SK-N-SH (cell line): ENCODE results near the gene FAM209B. TPM values are rescaled to one million over a fixed set of nuclear protein-coding genes. Genes with fewer than 3 reads are reported as not detected.

Experiments used
- CTCF ChIA-PET: fragments of 300-600, 350-600 bp; formaldehyde crosslinking; extraction: SDS; loops from one replicate; lab custom pipeline; 2021; lab: Yijun Ruan, JAX
- POLR2A ChIA-PET: fragments of 350-600 bp; sonication (Branson Sonifier 250); formaldehyde crosslinking; extraction: SDS; loops from one replicate; lab custom pipeline; 2020; ENCODE audit warnings: antibody characterized with exemption, inconsistent platforms; lab: Yijun Ruan, JAX
- DNase-seq: peaks from one replicate; pipeline ENCODE4 v3.0.0; 2012
- H2AFZ ChIP-seq: fragments of 200-600 bp; sonication (generic); 2 replicates; pipeline ENCODE4 v1.8.1; 2016; ENCODE audit warnings: antibody characterized with exemption, mild to moderate bottlenecking, low read depth
- H3F3A ChIP-seq: fragments of 200-600 bp; sonication (generic); replicated peaks from 2 replicates; pipeline ENCODE3; 2016; ENCODE audit warnings: antibody characterized with exemption, mild to moderate bottlenecking; ENCODE audit not compliant: insufficient read depth
- H3K27ac ChIP-seq, 2 experiments: fragments of 200-500 bp in 1 of 2; fragments of 200-600 bp in 1 of 2; sonication (Bioruptor generic) in 1 of 2; sonication (generic), shearing (Covaris generic) in 1 of 2; 2 replicates each; pipeline versions ENCODE4 v1.5.1 to v1.6.1; 2014 to 2016; ENCODE audit warnings: low read depth in 2 of 2, inconsistent platforms in 1 of 2, low read length in 1 of 2, mild to moderate bottlenecking in 1 of 2, mixed read lengths in 1 of 2
- H3K27me3 ChIP-seq: fragments of 200-600 bp; sonication (generic), shearing (Covaris generic); 2 replicates; pipeline ENCODE4 v1.6.1; 2016; ENCODE audit warnings: mixed run types; ENCODE audit not compliant: insufficient read depth
- H3K36me3 ChIP-seq, 2 experiments: fragments of 200-500 bp in 1 of 2; fragments of 200-600 bp in 1 of 2; sonication (Bioruptor generic) in 1 of 2; sonication (generic) in 1 of 2; replicated peaks in 1 of 2; 2 replicates each; pipeline versions ENCODE3 to v1.5.1; 2014 to 2016; ENCODE audit warnings: low read length in 1 of 2, mild to moderate bottlenecking in 1 of 2; ENCODE audit not compliant: insufficient read depth in 2 of 2, control insufficient read depth in 1 of 2
- H3K4me1 ChIP-seq, 2 experiments: fragments of 200-500 bp in 1 of 2; fragments of 200-600 bp in 1 of 2; sonication (Bioruptor generic) in 1 of 2; sonication (generic), shearing (Covaris generic) in 1 of 2; 2 replicates each; pipeline versions ENCODE4 v1.5.1 to v1.6.1; 2014 to 2016; ENCODE audit warnings: low read depth in 1 of 2, low read length in 1 of 2, mixed run types in 1 of 2; ENCODE audit not compliant: insufficient read depth in 2 of 2, control insufficient read depth in 1 of 2
- H3K4me2 ChIP-seq: fragments of 200-600 bp; sonication (generic), shearing (Covaris generic); 2 replicates; pipeline ENCODE4 v1.6.1; 2017; ENCODE audit warnings: mixed run types
- H3K4me3 ChIP-seq, 2 experiments: fragments of 200-500 bp in 1 of 2; fragments of 200-600 bp in 1 of 2; sonication (Bioruptor generic) in 1 of 2; sonication (generic), shearing (Covaris generic) in 1 of 2; 2 replicates each; pipeline versions ENCODE4 v1.5.1 to v1.8.1; 2014 to 2016; ENCODE audit warnings: low read depth in 2 of 2, inconsistent platforms in 1 of 2, low read length in 1 of 2, mild to moderate bottlenecking in 1 of 2, mixed read lengths in 1 of 2, moderate library complexity in 1 of 2
- H3K79me2 ChIP-seq: fragments of 200-600 bp; sonication (generic); 2 replicates; pipeline ENCODE4 v1.8.1; 2017; ENCODE audit warnings: mild to moderate bottlenecking; ENCODE audit not compliant: insufficient read depth
- H3K9ac ChIP-seq: fragments of 200-600 bp; sonication (generic); 2 replicates; pipeline ENCODE4 v1.6.1; 2017; ENCODE audit warnings: mixed run types
- H3K9me2 ChIP-seq: fragments of 200-600 bp; sonication (generic); 2 replicates; pipeline ENCODE4 v1.6.1; 2017; ENCODE audit warnings: mixed run types
- H3K9me3 ChIP-seq: fragments of 200-600 bp; sonication (generic); 2 replicates; pipeline ENCODE4 v1.6.1; 2017; ENCODE audit warnings: mixed run types, mild to moderate bottlenecking, moderate library complexity
- H4K20me1 ChIP-seq: fragments of 200-600 bp; sonication (generic); 2 replicates; pipeline ENCODE4 v1.6.1; 2017; ENCODE audit warnings: mild to moderate bottlenecking, mixed run types; ENCODE audit not compliant: insufficient read depth
- ELF1 ChIP-seq: IDR thresholded peaks from 2 replicates; pipeline ENCODE4 v1.4.0; 2012
- EZH2phosphoT487 ChIP-seq: fragments of 200-600 bp; sonication (generic); IDR thresholded peaks from 2 replicates; pipeline ENCODE4 v1.6.1; 2017; ENCODE audit warnings: low read depth, mixed run types, mild to moderate bottlenecking, antibody characterized with exemption, moderate library complexity, borderline replicate concordance
- FOXM1 ChIP-seq: IDR thresholded peaks from 2 replicates; pipeline ENCODE4 v1.4.0; 2012; ENCODE audit warnings: low read depth, mild to moderate bottlenecking
- GATA2 ChIP-seq: sonication (generic); formaldehyde crosslinking; IDR thresholded peaks from 2 replicates; pipeline ENCODE4 v1.5.0; 2020; ENCODE audit warnings: mild to moderate bottlenecking, missing genetic modification reagents
- MXI1 ChIP-seq: IDR thresholded peaks from 2 replicates; pipeline ENCODE4 v1.6.1; 2012; ENCODE audit warnings: mild to moderate bottlenecking, low read depth, low read length, improper control_type of control experiment
- RAD21 ChIP-seq: IDR thresholded peaks from 2 replicates; pipeline ENCODE4 v1.6.1; 2012; ENCODE audit warnings: mild to moderate bottlenecking, low read length
- SMC3 ChIP-seq: IDR thresholded peaks from 2 replicates; pipeline ENCODE4 v1.6.1; 2012; ENCODE audit warnings: low read depth, low read length, improper control_type of control experiment
- TCF12 ChIP-seq: IDR thresholded peaks from 2 replicates; pipeline ENCODE4 v1.4.0; 2012
- TEAD4 ChIP-seq: IDR thresholded peaks from 2 replicates; pipeline ENCODE4 v1.4.0; 2012; ENCODE audit warnings: mild to moderate bottlenecking, borderline replicate concordance; ENCODE audit not compliant: insufficient read depth
- USF2 ChIP-seq: fragments of 150-350 bp; IDR thresholded peaks from 2 replicates; pipeline ENCODE4 v1.6.1; 2017; ENCODE audit warnings: antibody characterized with exemption, low read length, low read depth, borderline replicate concordance
- ZBTB33 ChIP-seq: IDR thresholded peaks from 2 replicates; pipeline ENCODE4 v1.4.0; 2012; ENCODE audit warnings: low read depth, borderline replicate concordance
- WGBS: methylation state at CpG from one replicate; pipeline ENCODE4 v1.1.6; 2017; ENCODE audit warnings: low lambda C conversion rate; 5-methylcytosine and 5-hydroxymethylcytosine counted together
- polyA plus RNA-seq, 3 experiments: library from polyadenylated mRNA; depleted of rRNA; stranded (reverse); fragments of >200 nt; gene quantifications; 2 replicates each; pipeline ENCODE4 v1.2.3, GENCODE V29; 2012
- TF ChIP-seq, protein P1 (sequence below): fragments of 200-600 bp; sonication (generic); IDR thresholded peaks from 2 replicates; pipeline ENCODE4 v1.6.1; 2017; ENCODE audit warnings: antibody characterized with exemption, mild to moderate bottlenecking, moderate library complexity
- TF ChIP-seq, protein P2 (sequence below): IDR thresholded peaks from 2 replicates; pipeline ENCODE4 v1.6.1; 2012; ENCODE audit warnings: mild to moderate bottlenecking, low read depth, low read length, moderate library complexity
- TF ChIP-seq, protein P3 (sequence below): IDR thresholded peaks from 2 replicates; pipeline ENCODE4 v1.4.0; 2012; ENCODE audit warnings: low read depth

Gene FAM209B
- polyA plus RNA-seq, 1 of the 3 experiments (the other 2 are of a cell fraction) = not detected

DNA sequence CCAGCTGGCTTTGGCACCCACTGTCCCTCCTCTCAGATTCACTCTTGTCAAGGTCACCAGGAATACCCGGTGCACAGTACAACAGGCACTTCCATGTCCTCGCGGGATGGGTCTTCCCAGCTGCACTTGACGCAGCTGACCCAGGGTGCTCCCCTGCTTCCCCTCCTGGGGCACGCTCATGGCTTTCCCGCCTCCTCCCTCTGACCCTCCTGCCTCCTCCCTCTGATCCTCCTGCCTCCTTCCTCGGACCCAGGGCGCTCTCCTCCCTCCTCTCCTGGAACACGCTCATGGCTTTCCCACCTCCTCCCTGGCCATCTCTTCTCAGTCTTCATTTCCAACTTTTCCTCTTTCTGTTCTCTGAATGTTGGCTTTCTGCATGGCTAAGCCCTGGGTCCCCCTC lies 42.1 kb downstream of the FAM209B start:
- H3K36me3 ChIP-seq = no peaks in the 10 kb centered on the region
- CTCF ChIA-PET = no interaction called here
- no peak overlapping the region for H3K4me2 ChIP-seq
- H3K27ac ChIP-seq = no peak overlapping the region
- no peak overlapping the region for H2AFZ ChIP-seq
- POLR2A ChIA-PET = no interaction called here
- H3F3A ChIP-seq = no peaks in the 10 kb centered on the region
- WGBS = 15% methylated on average over 9 of the region's 9 CpGs
- no peaks in the 10 kb centered on the region for H3K9me2 ChIP-seq
- H4K20me1 ChIP-seq = no peaks in the 10 kb centered on the region
- H3K79me2 ChIP-seq = no peaks in the 10 kb centered on the region
- no peak for DNase-seq
- H3K9ac ChIP-seq = no peak overlapping the region
- H3K9me3 ChIP-seq = no peaks in the 10 kb centered on the region
- H3K4me1 ChIP-seq = no peaks in the 10 kb centered on the region
- H3K4me3 ChIP-seq = no peak overlapping the region
- H3K27me3 ChIP-seq = peaks cover 35% of the 10 kb centered on the region; the same call in 1 of the 2 replicates
- TF ChIP-seq ELF1 = no peak
- TF ChIP-seq GATA2 = no peak

GRCh38 chr20:56575961-56576360 lies 42.9 kb downstream of the FAM209B start:
- Histone ChIP-seq H3K4me3 (no peak overlapping the region), H4K20me1 (no peaks in the 10 kb centered on the region), H3K4me2 (no peak overlapping the region), H3K9me3 (no peaks in the 10 kb centered on the region), H3K27me3 (peaks cover 43% of the 10 kb centered on the region; the same call in 1 of the 2 replicates), H3K9ac (no peak overlapping the region), H3K36me3 (no peaks in the 10 kb centered on the region), H3K9me2 (no peaks in the 10 kb centered on the region), H3K4me1 (no peaks in the 10 kb centered on the region), H3K79me2 (no peaks in the 10 kb centered on the region), H3F3A (no peaks in the 10 kb centered on the region), H2AFZ (no peak overlapping the region), H3K27ac (no peak overlapping the region)
- no peak for TF ChIP-seq USF2
- no peak for TF ChIP-seq RAD21
- no peak for TF ChIP-seq ELF1
- TF ChIP-seq SMC3 = no peak
- no peak for TF ChIP-seq EZH2phosphoT487
- TF ChIP-seq FOXM1 = no peak
- no peak for TF ChIP-seq ZBTB33
- TF ChIP-seq, protein P1, sequence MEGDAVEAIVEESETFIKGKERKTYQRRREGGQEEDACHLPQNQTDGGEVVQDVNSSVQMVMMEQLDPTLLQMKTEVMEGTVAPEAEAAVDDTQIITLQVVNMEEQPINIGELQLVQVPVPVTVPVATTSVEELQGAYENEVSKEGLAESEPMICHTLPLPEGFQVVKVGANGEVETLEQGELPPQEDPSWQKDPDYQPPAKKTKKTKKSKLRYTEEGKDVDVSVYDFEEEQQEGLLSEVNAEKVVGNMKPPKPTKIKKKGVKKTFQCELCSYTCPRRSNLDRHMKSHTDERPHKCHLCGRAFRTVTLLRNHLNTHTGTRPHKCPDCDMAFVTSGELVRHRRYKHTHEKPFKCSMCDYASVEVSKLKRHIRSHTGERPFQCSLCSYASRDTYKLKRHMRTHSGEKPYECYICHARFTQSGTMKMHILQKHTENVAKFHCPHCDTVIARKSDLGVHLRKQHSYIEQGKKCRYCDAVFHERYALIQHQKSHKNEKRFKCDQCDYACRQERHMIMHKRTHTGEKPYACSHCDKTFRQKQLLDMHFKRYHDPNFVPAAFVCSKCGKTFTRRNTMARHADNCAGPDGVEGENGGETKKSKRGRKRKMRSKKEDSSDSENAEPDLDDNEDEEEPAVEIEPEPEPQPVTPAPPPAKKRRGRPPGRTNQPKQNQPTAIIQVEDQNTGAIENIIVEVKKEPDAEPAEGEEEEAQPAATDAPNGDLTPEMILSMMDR = no peak
- no peak for TF ChIP-seq MXI1
- TF ChIP-seq, protein P2, sequence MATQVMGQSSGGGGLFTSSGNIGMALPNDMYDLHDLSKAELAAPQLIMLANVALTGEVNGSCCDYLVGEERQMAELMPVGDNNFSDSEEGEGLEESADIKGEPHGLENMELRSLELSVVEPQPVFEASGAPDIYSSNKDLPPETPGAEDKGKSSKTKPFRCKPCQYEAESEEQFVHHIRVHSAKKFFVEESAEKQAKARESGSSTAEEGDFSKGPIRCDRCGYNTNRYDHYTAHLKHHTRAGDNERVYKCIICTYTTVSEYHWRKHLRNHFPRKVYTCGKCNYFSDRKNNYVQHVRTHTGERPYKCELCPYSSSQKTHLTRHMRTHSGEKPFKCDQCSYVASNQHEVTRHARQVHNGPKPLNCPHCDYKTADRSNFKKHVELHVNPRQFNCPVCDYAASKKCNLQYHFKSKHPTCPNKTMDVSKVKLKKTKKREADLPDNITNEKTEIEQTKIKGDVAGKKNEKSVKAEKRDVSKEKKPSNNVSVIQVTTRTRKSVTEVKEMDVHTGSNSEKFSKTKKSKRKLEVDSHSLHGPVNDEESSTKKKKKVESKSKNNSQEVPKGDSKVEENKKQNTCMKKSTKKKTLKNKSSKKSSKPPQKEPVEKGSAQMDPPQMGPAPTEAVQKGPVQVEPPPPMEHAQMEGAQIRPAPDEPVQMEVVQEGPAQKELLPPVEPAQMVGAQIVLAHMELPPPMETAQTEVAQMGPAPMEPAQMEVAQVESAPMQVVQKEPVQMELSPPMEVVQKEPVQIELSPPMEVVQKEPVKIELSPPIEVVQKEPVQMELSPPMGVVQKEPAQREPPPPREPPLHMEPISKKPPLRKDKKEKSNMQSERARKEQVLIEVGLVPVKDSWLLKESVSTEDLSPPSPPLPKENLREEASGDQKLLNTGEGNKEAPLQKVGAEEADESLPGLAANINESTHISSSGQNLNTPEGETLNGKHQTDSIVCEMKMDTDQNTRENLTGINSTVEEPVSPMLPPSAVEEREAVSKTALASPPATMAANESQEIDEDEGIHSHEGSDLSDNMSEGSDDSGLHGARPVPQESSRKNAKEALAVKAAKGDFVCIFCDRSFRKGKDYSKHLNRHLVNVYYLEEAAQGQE = no peak
- no peak for TF ChIP-seq GATA2
- TF ChIP-seq, protein P3, sequence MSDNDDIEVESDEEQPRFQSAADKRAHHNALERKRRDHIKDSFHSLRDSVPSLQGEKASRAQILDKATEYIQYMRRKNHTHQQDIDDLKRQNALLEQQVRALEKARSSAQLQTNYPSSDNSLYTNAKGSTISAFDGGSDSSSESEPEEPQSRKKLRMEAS = no peak
- no peak for TF ChIP-seq TEAD4
- no peak for TF ChIP-seq TCF12
- WGBS = 21% methylated on average over 4 of the region's 4 CpGs
- CTCF ChIA-PET = no interaction called here
- POLR2A ChIA-PET = no interaction called here
- no peak for DNase-seq
